ENCODE data around the gene TAF4B.
"Not testable (repeated sequence)": the region's sequence is repeated elsewhere in the genome, so short reads cannot be mapped to it uniquely, and the experiment has no call there.

The TAF4B gene

DNA sequence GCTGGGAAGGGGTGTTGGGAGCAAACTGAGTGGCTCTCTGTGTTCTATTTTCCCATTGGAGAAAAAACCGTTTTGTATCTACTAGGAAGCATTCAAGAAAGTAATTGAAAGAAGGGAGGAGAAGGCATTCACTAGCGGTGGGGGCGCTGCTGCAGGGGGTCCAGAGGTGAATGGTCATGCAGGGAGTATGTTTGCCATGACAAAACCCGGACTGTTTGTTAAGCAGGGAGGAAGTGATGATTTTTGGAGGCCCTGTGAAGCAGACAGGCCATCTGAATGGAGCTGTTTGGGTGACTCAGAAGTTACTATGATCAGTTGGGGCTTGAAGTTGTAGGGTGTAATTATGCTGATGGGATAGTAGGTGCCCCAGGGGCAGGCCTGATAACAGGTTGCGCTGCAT is 7.0 kb downstream of the TAF4B start:
- no peak for DNase-seq (ENCODE audit: low read depth)

DNA sequence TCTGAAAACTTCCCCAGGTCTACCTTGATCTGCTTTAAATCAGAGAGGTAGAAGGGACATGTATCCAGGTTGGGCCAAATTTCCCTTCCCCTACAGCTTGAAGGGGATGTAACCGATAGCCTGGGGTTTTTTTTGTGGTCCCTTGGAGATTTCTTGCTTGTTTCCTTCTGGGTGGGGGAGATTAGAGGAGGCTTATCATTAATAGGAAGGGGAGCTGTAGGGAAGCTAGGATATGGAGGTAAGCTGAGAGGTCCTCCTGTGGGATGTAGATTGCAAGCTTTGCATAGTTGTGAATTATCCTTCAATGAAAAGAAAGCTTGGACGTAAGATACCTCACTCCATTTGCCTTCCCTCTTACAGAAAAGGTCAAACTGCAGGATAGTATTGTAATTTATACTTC is 11.1 kb downstream of the TAF4B start:
- not testable (repeated sequence) for DNase-seq (ENCODE audit: low read depth)

DNA sequence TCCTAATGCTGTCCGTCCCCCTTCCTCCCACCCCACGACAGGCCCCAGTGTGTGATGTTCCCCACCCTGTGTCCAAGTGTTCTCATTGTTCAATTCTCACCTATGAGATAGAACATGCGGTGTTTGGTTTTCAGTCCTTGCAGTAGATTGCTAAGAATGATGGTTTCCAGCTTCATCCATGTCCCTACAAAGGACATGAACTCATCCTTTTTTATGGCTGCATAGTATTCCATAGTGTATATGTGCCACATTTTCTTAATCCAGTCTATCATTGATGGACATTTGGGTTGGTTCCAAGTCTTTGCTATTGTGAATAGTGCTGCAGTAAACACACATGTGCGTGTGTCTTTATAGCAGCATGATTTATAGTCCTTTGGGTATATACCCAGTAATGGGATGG is 12.5 kb downstream of the TAF4B start:
- DNase-seq (ENCODE audit: low read depth), result not testable (repeated sequence)

DNA sequence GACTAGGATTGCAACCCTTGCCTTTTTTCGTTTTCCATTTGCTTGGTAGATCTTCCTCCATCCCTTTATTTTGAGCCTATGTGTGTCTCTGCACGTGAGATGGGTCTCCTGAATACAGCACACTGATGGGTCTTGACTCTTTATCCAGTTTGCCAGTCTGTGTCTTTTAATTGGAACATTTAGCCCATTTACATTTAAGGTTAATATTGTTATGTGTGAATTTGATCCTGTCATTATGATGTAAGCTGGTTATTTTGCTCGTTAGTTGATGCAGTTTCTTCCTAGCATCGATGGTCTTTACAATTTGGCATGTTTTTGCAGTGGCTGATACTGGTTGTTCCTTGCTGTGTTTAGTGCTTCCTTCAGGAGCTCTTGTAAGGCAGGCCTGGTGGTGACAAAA is 16.1 kb downstream of the TAF4B start:
- not testable (repeated sequence) for DNase-seq (ENCODE audit: low read depth)

DNA sequence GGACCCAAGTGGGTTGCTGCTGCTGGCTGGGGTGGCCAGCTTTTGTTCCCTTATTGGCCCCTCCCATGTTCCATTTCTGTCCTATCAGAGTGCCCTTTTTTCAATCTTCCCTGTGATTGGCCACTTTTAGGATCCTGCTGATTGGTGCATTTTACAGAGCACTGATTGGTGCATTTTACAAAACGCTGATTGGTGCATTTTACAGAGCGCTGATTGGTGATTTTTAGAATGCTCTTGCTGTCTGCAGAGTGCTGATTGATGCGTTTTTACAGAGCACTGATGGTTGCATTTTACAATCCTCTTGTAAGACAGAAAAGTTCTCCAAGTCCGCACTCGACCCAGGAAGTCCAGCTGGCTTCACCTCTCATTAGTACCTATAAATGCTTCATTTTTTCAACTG is 19.2 kb downstream of the TAF4B start:
- not testable (repeated sequence) for DNase-seq (ENCODE audit: low read depth)

DNA sequence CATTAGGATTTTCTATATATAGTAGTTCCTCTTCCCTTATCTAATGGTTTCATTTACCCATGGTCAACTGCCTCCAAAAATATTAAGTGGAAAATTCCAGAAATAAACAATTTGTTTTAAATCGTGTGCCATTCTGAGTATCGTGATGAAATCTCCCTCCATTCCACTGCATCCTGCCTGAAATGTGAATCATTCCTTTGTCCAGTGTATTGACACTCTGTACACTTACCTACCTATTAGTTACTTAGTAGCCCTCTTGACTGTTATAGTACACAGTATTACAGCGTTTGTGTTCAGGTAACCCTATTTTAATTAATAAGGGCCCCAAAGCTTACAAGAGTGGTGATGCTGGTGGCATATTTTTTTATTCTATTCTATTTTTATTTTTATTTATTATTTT is 26.2 kb downstream of the TAF4B start:
- DNase-seq (ENCODE audit: low read depth), result no peak

DNA sequence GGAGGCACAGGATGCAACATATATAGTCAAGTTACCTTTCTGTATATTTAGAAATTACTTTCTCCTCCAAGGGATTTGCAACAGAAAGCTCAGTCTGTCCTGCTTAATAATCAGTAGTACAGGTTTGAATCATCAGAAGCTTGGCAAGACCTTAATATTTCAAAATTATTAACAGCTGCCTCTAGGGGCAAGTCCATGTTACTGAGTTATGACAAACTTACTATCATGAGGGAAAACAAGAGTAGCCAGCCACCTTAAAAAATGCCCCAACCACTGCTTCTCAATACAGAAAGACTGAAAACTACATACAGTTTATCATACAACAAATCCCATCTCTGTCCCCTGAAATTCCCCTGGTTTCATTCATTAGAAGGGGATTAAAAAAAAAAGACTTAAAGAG is 28.6 kb downstream of the TAF4B start:
- DNase-seq (ENCODE audit: low read depth), result not testable (repeated sequence)

DNA sequence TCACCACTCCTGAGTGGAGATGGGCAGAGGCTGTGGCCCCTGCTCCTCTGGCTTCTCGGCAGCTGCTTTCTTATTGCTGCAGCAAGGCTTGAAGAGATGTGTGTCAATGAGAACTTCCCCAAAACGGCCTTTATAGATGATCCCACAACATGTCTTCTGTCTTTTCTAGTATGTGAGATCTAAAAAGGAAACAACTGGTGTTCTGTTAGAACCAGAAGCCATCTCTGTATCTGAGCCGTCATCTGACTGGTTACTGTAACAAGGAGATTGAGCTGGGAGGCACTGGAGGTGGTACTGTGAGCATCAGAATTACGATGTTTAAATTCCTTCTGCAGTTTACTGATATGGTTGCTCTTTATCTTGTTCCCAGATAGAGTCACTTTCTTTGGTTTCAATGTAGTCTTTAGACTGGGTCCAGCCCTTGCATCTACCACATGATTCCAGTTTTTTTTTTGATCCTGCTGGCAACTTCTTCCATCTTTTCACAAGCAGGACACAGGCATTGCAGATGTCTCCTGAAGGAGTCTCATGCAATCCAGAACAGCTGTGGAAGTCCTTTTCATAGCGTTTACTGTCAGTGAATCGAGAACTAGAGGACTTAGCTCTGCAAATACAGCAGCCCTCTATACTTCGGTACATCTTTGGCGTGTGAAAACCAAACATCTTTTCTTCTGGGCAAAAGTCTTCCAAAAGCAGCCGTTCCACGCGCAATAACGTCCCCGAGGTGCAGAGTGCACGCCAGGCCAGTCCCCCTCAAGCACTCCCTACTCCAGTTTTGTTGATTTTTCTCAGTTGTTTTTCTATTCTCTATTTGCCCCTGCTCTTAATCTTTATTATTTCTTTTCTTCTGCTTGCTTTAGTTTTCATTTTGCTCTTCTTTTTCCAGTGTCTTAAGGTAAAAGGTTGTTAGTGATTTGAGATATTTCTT is 29.7 kb downstream of the TAF4B start:
- DNase-seq (ENCODE audit: low read depth), result no peak

DNA sequence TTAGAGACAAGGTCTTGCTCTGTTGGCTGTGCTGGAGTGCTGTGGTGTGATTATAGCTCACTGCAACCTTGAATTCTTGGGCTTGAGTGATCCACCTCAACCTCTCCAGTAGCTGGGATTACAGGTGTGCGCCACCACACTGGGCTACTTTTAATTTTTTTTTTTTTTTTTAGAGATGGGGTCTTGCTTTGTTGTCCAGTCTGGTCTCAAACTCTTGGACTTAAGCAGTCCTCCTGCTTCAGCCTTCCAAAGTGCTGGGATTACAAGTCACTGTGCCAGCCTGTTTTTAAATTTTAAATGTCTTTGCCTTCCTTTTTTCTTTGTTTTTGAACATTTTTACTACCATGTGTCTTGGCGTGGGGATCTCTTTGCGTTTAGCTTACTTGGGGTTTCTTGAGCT is 32.5 kb downstream of the TAF4B start:
- DNase-seq (ENCODE audit: low read depth), result no peak

DNA sequence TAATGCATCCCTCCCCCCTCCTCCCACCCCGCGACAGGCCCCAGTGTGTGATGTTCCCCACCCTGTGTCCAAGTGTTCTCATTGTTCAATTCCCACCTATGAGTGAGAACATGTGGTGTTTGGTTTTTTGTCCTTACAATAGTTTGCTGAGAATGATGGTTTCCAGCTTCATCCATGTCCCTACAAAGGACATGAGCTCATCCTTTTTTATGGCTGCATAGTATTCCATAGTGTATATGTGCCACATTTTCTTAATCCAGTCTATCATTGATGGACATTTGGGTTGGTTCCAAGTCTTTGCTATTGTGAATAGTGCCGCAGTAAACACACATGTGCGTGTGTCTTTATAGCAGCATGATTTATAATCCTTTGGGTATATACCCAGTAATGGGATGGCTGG is 33.2 kb downstream of the TAF4B start:
- not testable (repeated sequence) for DNase-seq (ENCODE audit: low read depth)

DNA sequence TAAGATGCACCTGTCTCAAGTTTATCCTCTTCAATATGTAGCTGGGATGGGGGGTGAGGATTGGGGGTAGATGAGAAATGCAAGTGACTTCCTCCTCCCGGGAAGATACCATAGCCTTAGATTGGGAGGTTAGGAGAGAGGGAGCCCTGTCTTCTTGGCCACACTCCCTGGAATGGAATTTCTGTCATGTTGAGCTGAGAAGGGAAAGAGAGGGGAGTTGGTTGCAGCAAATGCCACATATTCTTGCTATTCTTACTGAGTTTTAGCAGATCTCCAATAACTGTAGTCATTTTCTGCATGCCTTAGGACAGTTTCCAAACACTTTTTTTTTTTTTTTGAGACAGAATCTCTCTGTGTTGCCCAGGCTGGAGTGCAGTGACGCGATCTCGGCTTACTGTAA is 35.9 kb downstream of the TAF4B start:
- DNase-seq (ENCODE audit: low read depth), result no peak

DNA sequence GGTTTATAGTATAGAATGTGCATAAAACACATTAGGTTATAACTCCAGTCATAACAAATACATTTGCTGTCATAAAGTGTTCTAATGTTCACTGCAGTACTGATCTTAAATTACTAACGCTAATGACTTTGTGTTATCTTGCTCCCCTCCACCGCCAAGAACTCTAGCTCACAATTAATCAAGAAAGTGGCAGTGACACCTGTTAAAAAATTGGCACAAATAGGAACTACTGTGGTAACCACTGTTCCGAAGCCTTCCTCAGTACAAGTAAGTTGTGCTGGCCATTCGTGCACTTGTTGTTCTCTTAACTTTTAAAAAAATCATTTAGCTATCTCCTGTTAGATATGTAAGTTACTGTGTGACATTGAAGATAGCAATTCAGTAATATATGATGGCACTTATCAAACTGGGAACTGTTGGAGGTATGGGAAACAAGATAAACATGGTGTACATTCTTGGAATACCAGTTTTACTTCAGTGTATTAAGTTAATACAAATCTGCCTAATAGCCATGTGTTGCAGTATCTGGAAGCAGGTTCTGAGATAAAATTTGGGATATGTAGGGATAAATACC is 41.2 kb downstream of the TAF4B start:
- DNase-seq (ENCODE audit: low read depth), result no peak

DNA sequence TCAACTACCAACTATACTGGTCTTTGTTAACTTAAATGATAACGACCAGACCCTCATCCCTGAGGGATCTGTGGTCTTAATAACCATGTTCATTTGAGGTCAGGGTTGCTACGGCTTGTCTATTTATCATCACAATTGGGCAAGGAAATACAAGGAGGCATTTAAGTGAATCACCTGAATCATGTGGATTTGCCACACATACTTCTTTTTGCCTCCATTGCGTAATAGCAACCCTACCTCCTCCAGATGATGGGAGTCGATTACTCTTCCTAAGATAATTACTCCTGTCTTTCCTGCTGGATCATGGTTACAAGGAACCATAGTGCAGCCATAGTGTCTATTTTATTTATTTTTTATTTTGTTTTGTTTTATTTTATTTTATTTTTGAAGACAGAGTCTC is 42.2 kb downstream of the TAF4B start:
- no peak for DNase-seq (ENCODE audit: low read depth)

DNA sequence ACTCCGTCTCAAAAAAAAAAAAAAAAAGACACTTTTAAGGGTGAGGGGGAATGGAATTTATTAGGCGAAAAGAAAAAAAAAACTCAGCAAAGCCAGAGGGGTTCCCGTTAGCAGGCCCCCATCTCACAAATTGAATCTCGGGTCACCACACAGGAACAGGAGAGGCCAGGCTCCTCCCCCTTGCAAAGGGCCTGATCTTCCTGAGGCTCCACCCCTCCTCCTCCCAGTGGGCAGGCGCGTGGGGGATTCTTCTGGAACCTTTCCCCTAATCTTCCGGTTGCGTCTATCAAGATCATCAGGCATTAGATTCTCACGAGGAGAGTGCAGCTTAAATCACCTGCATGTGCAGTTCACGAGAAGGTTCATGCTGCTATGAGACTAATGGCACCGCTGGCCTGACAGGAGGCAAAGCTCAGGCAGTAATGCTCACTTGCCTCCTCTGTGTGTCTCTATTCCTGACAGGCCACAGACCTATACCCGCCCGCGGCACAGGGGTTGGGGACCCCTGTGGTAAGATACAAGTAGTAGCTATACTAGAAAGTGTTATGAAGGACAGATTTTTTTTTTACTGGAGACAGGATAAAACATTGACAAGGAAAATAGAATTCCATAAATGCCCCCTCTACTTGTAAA is 45.8 kb downstream of the TAF4B start:
- DNase-seq (ENCODE audit: low read depth), result no peak

DNA sequence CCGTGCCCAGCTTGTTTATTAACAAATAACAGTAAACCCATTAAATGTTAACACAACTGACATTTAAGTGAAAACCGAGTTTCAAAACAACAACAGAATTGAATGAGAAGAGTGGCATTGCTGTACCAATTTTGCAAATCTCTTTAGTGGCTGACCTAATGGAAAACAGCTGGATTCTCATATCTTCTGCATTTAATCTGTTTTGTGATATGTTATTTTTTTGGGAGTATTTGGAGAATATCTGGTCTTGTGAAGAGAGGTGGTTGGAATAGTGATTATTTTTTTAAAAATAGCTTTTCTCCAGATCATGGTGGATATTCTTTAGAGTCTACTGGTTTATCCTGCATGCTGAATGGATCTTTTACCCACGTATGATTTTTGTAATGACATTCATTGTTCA is 51.1 kb downstream of the TAF4B start:
- DNase-seq (ENCODE audit: low read depth), result no peak

DNA sequence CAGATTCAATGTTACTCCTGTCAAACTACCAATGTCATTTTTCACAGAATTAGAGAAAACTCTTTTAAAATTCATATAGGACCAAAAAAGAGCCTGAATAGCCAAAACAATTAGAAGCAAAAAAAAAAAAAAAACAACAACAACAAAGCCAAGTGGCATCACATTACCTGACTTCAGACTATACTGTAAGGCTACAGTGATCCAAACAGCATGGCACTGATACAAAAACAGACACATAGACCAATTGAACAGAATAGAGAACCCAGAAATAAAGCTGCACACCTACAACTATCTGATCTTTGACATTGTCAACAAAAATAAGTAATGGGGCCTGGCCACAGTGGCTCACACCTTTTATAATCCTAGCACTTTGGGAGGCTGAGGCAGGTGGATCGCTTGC is 53.2 kb downstream of the TAF4B start:
- DNase-seq (ENCODE audit: low read depth), result no peak

DNA sequence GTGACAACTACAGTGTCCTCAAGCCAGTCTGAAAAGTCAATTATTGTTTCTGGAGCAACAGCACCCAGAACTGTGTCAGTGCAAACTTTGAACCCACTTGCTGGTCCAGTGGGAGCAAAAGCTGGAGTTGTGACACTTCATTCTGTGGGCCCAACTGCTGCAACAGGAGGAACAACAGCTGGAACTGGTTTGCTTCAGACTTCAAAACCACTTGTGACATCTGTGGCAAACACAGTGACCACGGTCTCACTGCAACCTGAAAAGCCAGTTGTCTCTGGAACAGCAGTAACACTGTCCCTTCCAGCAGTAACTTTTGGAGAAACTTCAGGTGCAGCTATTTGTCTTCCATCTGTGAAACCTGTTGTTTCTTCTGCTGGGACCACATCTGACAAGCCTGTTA is 59.8 kb downstream of the TAF4B start:
- no peak for DNase-seq (ENCODE audit: low read depth)

DNA sequence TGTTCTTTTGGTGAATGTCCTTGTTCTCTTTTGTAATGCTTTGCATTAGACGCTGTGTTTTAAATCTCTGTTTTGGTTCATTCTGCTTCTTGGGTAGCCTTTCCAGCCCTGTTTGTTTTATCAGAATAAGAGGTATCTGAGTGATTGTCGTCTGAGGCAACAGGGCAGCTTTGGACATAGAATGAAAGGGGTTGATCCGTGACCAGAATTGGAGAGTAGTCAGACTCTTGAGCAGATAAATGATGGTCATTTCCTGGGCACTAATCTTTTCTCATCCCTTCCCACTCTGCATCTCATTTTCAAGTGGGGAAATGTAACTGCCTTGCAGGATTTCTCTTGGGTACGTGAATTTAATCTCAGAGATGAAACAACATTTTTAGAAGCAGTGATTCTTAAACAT is 61.4 kb downstream of the TAF4B start:
- no peak for DNase-seq (ENCODE audit: low read depth)

DNA sequence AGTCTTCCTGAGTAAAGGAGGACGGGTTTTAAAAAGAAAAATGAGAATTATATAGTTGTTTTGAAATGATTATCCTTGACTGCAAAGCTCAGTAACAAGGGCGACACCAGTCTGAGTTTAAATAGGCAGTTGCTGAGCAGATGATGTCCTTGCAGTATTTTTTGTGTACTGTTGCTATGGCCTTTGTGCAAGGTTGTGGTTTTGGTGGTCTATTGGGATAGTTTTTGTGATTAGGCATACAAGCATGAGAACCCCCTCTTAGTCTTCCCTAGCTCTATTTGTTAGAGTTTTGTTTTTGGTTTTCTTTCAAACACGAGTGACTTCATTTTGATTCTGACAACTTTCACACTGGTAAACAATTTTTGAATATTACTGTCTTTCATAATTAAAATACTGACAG is 64.1 kb downstream of the TAF4B start:
- no peak for DNase-seq (ENCODE audit: low read depth)

DNA sequence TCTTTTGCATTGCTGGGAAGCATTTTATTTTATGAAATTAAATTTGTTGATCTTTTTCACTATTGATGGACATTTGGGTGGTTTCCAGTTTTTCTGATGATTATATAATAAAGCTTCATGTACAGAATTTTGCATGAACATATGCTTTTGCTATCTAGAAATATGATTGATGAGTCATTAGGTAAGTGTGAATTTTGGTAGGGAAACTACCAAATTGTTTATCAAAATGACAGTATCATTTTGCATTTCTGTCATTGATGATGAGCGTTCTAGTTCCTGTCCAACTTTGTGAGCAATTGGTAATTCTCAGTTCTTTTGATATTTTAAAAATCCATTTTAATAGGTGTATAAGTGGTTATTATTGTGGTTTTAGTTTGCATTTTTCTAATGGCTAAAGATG is 67.7 kb downstream of the TAF4B start:
- DNase-seq (ENCODE audit: low read depth), result no peak

DNA sequence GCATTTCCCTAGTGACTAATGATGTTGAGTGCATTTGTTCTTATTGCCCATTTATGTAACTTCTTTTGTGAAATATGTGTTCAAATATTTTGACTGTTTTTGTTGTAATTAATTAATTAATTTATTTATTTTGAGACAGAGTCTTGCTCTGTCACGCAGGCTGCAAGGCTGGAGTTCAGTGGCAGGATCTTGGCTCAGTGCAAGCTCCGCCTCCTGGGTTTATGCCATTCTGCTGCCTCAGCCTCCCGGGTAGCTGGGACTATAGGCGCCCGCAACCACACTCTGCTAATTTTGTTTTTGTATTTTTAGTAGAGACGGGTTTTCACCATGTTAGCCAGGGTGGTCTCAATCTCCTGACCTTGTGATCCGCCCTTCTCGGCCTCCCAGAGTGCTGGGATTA is 71.9 kb downstream of the TAF4B start:
- no peak for DNase-seq (ENCODE audit: low read depth)

DNA sequence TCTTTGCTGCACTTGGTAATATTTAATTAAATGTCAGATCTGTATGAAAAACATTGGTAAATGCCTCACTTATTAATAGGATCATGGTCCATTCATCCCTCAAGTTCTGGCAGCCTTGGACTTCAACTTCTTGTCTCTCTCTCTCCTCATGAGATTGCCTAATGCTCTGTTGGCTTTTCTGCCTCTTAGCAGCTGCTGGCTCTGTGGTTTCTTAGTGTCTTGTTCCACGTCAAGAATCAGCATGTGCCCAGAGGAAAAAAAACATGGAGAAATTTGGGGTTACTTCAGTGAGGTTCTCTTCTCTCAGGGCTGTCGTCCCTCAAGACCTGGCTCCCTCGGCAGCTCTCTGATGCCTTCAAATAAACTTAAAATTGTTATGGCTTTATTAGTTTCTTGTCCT is 75.4 kb downstream of the TAF4B start:
- DNase-seq (ENCODE audit: low read depth), result no peak

DNA sequence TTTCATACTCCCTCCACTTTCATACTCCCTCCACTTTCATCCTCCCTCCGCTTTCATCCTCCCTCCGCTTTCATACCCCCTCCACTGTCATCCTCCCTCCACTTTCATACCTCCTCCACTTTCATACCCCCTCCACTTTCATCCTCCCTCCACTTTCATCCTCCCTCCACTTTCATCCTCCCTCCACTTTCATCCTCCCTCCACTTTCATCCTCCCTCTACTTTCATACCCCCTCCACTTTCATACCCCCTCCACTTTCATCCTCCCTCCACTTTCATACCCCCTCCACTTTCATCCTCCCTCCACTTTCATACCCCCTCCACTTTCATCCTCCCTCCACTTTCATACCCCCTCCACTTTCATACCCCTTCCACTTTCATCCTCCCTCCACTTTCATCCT is 77.0 kb downstream of the TAF4B start:
- not testable (repeated sequence) for DNase-seq (ENCODE audit: low read depth)

Data from stimulated activated CD8-positive, alpha-beta memory T cell treated with anti-CD3 and anti-CD28 coated beads, Interleukin-4, amount 100 ng/mL, for 24 hours (primary cell).